Right cardiac atrium (tissue), 5 donors: Measurements from ENCODE around the gene DDN. TPM values are rescaled to one million over a fixed set of nuclear protein-coding genes. Genes with fewer than 3 reads are reported as not detected.

Experiments
- ATAC-seq, 2 donors: fragments of 200-7000 bp; cut with Tn5 transposase; one replicate each; pipeline versions ENCODE4 v1.8.0 to v1.9.1; 2020; ENCODE audit warnings: moderate library complexity in 2 of 2, mild to moderate bottlenecking in 1 of 2
- DNase-seq, 3 donors: peaks; one replicate each; pipeline ENCODE4 v3.0.0-alpha.2; 2020
- H3K27ac ChIP-seq: one replicate; pipeline ENCODE4 v1.5.1; 2013; ENCODE audit warnings: mild to moderate bottlenecking, low read length, control low read depth, moderate library complexity
- H3K27me3 ChIP-seq: one replicate; pipeline ENCODE4 v1.6.1; 2013; ENCODE audit not compliant: control insufficient read depth, insufficient read depth
- H3K4me1 ChIP-seq: one replicate; pipeline ENCODE4 v1.6.1; 2013; ENCODE audit warnings: low read length; ENCODE audit not compliant: control insufficient read depth, insufficient read depth
- H3K4me3 ChIP-seq: one replicate; pipeline ENCODE4 v1.5.1; 2013; ENCODE audit warnings: low read length, control low read depth
- H3K9me3 ChIP-seq: one replicate; pipeline ENCODE4 v1.6.1; 2013; ENCODE audit warnings: low read length; ENCODE audit not compliant: control insufficient read depth
- WGBS: extraction: QIAGEN DNeasy Blood & Tissue Kit; methylation state at CpG from one replicate; pipeline ENCODE4 v1.1.7; 2013; 5-methylcytosine and 5-hydroxymethylcytosine counted together
- intact Hi-C, 4 donors: fragments of 100-400 bp; cut with DNase I; formaldehyde crosslinking; loops; one replicate each; pipeline versions ENCODE4 v1.11.0 to v1.14.0; 2022 to 2023
- polyA plus RNA-seq: library from polyadenylated mRNA; stranded (reverse); fragments of 200-250 nt; gene quantifications from one replicate; pipeline ENCODE4 v1.2.3, GENCODE V29; 2013
- total RNA-seq, 4 donors: library from RNA; stranded (reverse); fragmentation: NEBNext Ultra II Directional; extraction: Animal tissue kit (Norgen Biotek cat#: 25700); gene quantifications; one replicate each; pipeline ENCODE4 v1.2.1, GENCODE V29; 2021
- donor health status: healthy with polysubstance abuse.
- donor health status: DM: no; HTN: yes; CAD: no.
- donor health status: DM: no; HTN: no; CAD: no.
- donor health status: DM: no; HTN: yes; CAD: no; lungs with severe emphysema.
- donor health status: DM: yes; HTN: yes; CAD: no.

Gene DDN
- total and polyA plus RNA-seq, 5 donors = 0.42 to 2.8 (median 1.2) TPM

DNA sequence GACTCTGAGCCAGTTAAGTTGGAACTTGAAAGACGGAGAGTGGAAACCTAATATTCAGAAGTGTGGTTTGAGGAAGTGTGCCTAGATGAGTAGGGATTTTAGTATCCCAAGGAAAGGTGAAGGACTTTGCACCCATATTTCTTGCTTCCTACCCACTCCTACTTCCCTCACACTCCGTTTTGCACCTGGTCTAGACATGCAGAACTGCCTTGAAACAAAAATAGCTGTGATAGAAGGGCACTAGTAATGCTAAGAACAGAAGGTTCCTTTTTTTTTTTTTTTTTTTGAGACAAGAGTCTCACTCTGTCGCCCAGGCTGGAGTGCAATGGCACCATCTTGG, 41.2 kb downstream of the DDN start:
- WGBS = 25% methylated on average over 3 of the region's 3 CpGs
- intact Hi-C loops = no loop called here
- no peak overlapping the region for H3K27ac ChIP-seq
- H3K4me3 ChIP-seq = peak overlapping the region; percentile 83
- no peaks in the 10 kb centered on the region for H3K27me3 ChIP-seq
- peaks cover 2% of the 10 kb centered on the region for H3K4me1 ChIP-seq
- ATAC-seq (no peak), DNase-seq (no peak)
- H3K9me3 ChIP-seq = no peaks in the 10 kb centered on the region

DNA sequence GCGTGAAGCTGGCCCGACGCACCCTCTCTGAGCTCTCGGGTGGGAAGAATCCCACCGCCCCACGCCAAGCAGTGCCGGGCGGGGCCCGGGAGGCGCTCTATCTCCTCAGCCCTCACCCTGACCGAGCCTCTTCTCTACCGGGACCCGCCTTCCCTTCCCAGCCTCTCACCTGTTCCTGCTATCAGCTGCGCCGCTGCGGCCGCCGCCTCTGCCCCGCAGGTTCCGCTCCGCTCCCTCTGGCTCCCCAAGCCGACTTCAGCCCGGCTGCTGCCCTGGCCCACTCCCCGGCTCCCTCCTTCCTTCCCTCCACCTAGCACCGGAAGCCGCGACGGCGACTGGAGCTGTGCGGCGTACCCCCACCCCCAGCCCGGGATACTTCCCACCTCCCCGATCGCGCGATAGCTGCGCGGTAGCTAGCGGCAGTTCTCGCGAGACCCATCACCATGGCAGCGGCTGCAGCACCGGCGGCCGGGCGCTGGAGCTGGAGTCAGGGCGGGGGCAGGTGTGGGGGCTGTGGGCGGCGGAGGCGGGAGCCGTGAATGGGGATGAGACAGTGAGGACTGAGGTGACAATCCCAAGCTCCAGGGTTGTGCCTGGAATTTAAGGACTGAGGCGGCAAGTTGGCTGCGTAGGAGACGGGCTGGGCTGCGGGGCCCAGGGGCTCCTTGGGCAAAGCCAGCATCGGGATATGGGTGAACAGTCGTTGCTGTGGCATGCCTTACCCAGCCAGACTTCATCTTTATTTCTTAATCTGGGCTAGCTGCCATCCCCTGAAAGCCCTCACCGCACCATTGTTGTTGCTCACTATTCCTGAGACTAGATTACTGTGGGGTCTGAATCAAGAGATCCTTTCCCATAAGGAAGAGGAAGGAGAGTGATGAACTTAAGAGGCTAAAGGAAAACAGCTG, 41.8 kb downstream of the DDN start, which contains the start of gene ARF3:
ARF3 (minus strand) TSS at position 347 of the 908 bp plus-strand sequence. CDS start 16,392 bp downstream, outside the sequence.
- Histone ChIP-seq H3K27me3 (no peaks in the 10 kb centered on the region), H3K27ac (peak within 1 kb of the TSS; percentile 72), H3K9me3 (no peaks in the 10 kb centered on the region), H3K4me1 (peaks cover 5% of the 10 kb centered on the region), H3K4me3 (peak within 1 kb of the TSS; percentile 83)
- ATAC-seq = peak; percentile 96
- intact Hi-C loops = no loop called here
- peak; percentile 96 to 98 (median 98) for DNase-seq
- under 1% methylated on average over 58 of the region's 58 CpGs for WGBS

DNA sequence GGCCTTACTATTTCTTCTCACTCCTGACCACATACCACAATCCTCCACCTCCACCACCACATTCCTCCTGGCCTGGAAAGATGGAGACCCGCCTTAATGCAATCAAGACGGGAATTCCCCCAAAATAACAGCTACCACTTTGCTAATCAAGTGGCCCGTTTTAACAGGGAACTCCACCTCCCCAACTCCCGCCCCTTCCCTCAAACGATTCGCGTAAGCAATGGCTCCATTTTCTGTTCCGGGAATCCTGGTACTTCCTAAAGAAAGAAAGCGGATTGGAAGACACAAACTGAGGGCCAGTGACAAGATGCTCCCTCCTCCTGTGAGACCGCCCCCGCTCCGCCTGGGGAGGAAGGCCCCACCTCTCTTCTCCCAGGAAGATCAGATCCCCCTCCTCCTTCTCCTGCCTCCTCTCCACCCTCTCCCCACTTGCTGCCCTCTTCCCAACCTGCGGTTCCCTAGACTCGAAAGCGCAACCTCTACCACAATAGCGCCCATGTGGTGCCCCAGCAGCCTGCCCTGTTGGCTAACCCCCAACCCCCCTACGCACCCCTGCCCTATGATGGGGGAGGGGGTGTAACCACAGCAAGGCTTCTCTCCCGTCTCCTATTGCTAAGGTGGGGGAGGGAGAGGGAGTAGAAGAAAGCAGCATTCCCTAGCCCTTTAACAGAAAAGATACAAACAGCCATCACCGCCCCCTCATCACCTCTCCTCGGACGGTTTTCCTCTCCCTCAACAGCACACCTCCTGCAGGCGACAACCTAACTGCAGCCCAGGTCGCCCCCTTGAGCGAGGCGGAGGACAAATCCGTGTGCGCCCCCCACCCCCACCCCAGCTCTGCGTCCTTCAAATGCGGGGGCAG, 42.7 kb downstream of the DDN start:
- intact Hi-C loops = no loop called here
- H3K4me1 ChIP-seq = peaks cover 5% of the 10 kb centered on the region
- H3K9me3 ChIP-seq = no peaks in the 10 kb centered on the region
- ATAC-seq (peak; percentile 95 to 96), DNase-seq (peak; percentile 89 to 94 (median 94))
- H3K27ac ChIP-seq = peak overlapping the region; percentile 72
- H3K27me3 ChIP-seq = no peaks in the 10 kb centered on the region
- peak overlapping the region; percentile 83 for H3K4me3 ChIP-seq
- WGBS = under 1% methylated on average over 29 of the region's 29 CpGs

DNA sequence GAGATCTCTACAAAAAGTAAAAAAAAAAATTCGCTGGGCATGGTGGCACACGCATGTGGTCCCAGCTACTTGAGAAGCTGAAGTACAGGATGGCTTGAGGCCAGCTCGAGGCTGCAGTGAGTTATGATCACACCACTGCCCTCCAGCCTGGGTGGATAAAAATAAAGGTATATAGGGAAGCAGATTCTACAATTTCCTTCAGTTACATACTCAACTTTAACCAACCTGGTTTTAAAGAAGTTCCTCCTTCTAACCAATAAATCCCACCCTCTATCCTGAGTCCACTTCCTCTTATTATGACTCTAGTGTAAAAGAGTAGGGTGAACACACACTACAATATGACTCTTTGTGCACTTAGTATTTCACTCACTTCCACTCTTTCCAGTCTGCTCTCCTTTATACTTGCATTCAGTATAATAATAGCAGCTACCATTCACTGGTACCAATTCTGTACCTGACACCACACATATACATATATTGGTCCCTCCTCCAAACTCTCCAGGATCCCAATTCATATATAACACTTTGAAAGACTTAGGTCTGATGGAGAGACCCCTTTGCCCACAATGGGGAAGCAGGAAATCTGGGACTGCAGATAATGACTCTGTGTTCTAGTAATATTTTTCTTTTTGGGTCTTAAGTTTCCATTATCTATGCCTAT, 44.2 kb downstream of the DDN start:
- 75% methylated on average over 3 of the region's 3 CpGs for WGBS
- H3K4me1 ChIP-seq = peaks cover 5% of the 10 kb centered on the region
- no peak overlapping the region for H3K27ac ChIP-seq
- no peaks in the 10 kb centered on the region for H3K27me3 ChIP-seq
- no peaks in the 10 kb centered on the region for H3K9me3 ChIP-seq
- intact Hi-C loops = no loop called here
- ATAC-seq (no peak), DNase-seq (peak in 1 of 3 donors; percentile 68)
- H3K4me3 ChIP-seq = no peak overlapping the region

DNA sequence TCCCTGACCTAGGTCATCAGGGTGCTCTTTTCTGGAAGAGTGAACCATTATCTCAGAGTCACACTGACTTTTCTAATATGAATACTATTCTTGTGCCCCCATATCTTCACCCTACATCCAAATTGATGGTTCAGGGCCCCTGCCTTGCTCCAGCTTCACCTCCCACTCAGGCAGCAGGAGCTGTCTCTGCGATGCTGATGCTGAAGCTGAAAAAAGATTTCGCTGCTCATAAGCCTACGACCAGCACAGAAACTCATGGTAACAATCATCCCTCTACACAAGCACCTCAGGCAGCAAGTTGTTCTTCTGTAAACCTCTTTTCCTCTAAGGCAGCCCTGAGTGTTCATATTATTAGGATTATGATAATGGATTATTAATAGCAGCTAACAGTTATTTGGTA, 45.1 kb downstream of the DDN start:
- H3K9me3 ChIP-seq = no peaks in the 10 kb centered on the region
- ATAC-seq (no peak), DNase-seq (no peak)
- intact Hi-C loops = no loop called here
- H3K27ac ChIP-seq = no peak overlapping the region
- H3K4me1 ChIP-seq = peaks cover 5% of the 10 kb centered on the region
- no peak overlapping the region for H3K4me3 ChIP-seq
- 96% methylated on average over 3 of the region's 3 CpGs for WGBS
- no peaks in the 10 kb centered on the region for H3K27me3 ChIP-seq

DNA sequence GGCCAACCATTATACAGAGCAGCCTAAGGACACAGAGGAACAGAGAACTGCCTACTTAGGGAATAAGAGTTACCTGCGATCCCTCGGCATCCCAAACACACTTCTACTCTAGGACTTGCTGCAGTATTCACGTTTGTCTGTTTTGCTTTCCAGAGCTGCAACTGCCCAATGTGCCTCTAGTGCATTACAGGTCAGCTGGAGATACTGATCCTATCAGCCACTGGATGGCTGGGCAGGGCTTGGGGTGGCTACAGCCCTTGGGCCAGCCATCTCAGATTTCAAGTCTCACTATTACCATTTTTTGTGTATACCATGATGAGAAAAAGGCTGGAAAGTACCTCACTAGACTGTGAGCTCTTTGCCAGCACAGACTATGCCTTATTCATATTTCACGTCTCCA, 46.5 kb downstream of the DDN start:
- WGBS = 87% methylated on average over 4 of the region's 4 CpGs
- H3K9me3 ChIP-seq = no peaks in the 10 kb centered on the region
- H3K27me3 ChIP-seq = no peaks in the 10 kb centered on the region
- peaks cover 5% of the 10 kb centered on the region for H3K4me1 ChIP-seq
- DNase-seq (no peak), ATAC-seq (no peak)
- intact Hi-C loops = no loop called here
- H3K4me3 ChIP-seq = no peak overlapping the region
- no peak overlapping the region for H3K27ac ChIP-seq

DNA sequence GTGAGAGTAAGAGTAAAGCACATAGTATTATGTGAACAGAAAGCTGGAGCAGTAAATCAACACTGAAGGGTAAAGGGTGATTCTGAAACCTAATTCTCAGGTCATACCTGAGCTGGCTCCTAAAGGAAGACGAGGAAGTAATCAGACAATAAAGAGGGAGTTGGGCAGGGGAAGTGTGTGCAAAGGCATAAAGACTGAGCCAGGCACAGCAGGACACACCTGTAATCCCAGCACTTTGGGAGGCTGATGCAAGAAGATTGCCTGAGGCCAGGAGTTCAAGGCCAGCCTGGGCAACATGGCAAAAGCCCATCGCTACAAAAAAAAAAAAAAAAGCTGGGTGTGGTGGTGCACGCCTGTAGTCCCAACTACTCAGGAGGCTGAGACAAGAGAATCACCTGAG, 51.4 kb downstream of the DDN start:
- H3K4me1 ChIP-seq = peaks cover 7% of the 10 kb centered on the region
- intact Hi-C loops = no loop called here
- no peak overlapping the region for H3K27ac ChIP-seq
- ATAC-seq = no peak
- no peaks in the 10 kb centered on the region for H3K27me3 ChIP-seq
- DNase-seq = no peak
- no peaks in the 10 kb centered on the region for H3K9me3 ChIP-seq
- H3K4me3 ChIP-seq = no peak overlapping the region
- 94% methylated on average over 3 of the region's 3 CpGs for WGBS

DNA sequence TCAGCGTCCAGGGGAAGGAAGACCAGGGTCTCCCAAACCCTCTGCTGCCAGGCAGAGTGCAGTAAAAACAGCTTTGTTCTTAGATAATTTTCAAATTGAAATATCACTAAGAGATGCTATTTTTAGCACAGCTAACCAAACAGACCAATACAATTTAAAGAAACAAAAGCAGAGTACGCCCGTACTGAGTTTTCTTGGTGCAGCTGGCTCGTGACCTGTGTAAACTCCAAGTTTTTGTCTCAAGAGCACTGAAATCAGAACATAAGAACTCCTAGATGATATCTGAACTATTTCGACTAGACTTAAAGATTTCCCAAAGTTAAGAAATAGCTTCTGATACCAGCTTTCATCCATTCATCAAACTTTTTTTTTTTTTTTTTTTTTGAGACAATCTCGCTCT, 52.2 kb downstream of the DDN start:
- no peak for ATAC-seq
- DNase-seq = no peak
- WGBS = 63% methylated on average over 6 of the region's 6 CpGs
- Histone ChIP-seq H3K27me3 (no peaks in the 10 kb centered on the region), H3K4me3 (no peak overlapping the region), H3K27ac (no peak overlapping the region), H3K9me3 (no peaks in the 10 kb centered on the region), H3K4me1 (peaks cover 4% of the 10 kb centered on the region)
- intact Hi-C loops = no loop called here

DNA sequence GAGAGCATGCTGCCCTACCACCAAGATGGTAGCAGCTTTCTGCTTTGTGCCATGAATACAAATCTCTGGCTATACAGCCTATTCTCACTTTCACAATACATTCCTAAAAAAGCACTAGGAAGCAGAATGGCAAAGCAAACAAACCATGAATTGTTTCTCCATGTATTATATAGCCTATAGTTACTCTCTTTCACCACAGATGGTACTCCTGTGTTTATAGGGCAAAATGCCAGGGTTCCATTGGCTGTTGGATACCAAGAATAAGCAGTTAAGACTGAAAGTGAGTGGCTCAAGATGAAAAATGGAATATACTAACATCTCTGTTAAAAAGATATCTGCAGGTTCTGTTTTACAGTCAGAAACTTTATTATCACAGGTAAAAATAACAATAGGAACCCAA, 53.0 kb downstream of the DDN start:
- intact Hi-C loops = no loop called here
- Histone ChIP-seq H3K4me3 (no peak overlapping the region), H3K27me3 (no peaks in the 10 kb centered on the region), H3K4me1 (peaks cover 4% of the 10 kb centered on the region), H3K9me3 (no peaks in the 10 kb centered on the region), H3K27ac (no peak overlapping the region)
- DNase-seq = no peak
- ATAC-seq = no peak
